NCI-H524 (cell line): Measurements from ENCODE around the gene H1-8.
A peak's percentile ranks its signal among the peaks of the same experiment; 100 is the strongest.
"Not testable (repeated sequence)": the region's sequence is repeated elsewhere in the genome, so short reads cannot be mapped to it uniquely, and the experiment has no call there.

ENCODE experiments used
- DNase-seq, 2 experiments: peaks; one replicate each; lab custom pipeline; 2025; lab: John Stamatoyannopoulos, UW

The H1-8 gene, protein sequence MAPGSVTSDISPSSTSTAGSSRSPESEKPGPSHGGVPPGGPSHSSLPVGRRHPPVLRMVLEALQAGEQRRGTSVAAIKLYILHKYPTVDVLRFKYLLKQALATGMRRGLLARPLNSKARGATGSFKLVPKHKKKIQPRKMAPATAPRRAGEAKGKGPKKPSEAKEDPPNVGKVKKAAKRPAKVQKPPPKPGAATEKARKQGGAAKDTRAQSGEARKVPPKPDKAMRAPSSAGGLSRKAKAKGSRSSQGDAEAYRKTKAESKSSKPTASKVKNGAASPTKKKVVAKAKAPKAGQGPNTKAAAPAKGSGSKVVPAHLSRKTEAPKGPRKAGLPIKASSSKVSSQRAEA

DNA sequence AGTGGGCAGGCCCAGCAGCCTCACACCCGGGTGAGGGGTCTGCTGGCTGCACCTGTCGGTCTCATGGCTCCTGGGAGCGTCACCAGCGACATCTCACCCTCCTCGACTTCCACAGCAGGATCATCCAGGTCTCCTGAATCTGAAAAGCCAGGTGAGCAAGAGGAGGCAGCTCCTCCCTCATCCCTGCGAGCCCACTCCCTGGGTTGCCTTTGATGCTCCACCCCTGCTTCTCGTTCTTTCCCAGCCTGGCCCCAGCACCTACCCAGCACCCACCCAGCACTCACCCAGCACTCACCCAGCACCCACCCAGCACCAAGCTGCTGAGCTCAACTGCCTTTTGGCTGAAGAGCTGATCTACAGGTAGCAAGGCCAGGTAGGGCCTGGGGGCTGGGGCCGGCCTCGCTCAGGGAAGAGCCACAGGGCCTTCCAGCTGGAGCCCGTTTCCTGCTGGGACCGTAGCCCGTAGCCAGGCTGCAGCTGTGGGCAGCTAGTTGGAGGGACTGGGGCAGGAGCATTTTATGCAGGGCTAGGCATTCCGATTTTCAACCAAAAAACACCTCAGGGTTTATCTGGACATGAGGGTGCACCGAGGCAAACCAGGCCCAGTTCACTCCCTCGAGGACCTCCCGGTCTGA is at the start of gene H1-8:
H1-8 (plus strand) TSS at position 20 of the 635 bp plus-strand sequence; CDS start at position 64, 44 bp downstream.
- no peak for DNase-seq

DNA sequence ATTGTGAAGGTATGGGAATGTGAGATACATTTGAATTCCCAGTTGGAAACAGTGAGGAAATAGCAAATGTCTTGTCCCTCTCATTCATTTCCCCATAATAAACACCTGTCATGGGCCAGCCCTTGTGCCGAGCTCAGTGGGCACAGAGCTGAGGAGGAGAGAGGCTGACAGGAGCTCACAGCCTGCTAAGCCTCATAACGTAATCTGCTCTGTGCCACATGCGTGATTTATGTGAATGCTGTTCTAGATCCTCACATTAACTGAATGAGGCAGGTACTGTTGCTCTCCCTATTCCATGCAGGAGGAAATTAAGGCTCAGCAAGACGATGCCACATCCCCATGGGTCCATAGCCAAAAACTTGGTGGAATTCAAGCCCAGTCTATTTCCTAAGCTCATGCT is 49.8 kb upstream of the H1-8 start:
- no peak for DNase-seq

DNA sequence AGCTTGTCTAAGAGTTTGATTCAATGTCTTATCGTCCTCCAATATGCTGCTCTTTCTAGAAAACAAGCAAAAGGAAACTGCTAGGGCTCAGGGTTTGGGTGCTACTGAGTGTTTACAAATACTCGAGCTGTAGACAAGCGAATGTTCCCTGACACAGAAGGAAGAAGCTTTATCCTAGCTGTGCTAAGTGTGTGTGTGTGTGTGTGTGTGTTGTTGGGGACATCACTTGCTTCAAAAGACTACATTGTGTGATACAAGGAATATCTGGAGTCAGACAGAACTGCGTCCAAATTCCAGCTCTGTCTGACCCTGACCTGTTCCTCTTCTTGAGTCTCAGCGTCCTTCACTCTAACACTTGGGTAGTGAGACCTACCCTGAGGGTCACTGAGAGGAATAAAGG is 48.5 kb upstream of the H1-8 start:
- DNase-seq: not testable (repeated sequence)

DNA sequence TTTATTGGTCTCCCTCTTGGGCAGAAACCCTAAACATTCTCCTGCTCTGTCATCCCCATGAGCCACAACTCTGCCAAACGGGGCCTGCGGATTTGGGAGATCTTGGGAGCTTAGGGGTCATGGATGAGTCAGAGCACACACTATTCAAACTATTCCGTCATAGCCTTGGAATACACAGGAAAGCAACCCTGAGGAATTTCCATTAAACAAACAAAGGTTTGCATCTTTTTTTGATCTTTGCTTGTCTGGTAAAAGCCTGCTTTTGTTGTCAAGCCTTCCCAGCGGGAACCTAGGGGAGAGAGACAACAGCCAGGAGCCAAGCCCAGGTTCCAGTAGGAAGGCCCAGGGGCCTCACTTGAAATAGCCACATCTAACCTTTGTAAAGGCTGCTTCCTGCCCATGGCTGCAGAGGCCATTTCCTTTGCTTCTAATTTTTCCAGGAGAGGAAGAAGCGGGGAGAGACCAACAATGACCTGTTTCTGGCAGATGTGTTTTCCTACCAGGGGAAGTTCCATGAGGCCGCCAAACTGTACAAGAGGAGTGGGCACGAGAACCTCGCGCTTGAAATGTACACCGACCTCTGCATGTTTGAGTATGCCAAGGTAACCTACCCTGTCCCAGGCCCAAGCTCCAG is 47.9 kb upstream of the H1-8 start:
- not testable (repeated sequence) for DNase-seq

DNA sequence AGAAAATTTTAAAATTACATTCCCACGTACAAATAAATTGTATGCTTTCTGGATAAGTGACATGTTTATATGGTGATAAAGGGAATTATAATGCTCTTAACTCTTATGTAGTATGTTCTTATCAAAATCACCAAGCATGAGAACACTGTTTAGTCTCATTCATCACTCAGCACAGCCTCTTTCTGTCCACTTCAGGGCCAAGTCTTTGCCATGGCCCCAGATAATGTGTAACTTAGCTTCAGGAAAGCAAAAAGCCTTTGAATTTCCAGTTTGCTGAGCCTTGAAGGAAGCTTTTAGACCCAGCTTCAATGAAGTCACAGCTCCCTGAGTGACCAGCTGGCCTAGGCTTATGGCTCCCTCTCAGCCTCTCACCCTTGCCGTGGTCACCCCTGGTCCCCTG is 45.1 kb upstream of the H1-8 start:
- not testable (repeated sequence) for DNase-seq

DNA sequence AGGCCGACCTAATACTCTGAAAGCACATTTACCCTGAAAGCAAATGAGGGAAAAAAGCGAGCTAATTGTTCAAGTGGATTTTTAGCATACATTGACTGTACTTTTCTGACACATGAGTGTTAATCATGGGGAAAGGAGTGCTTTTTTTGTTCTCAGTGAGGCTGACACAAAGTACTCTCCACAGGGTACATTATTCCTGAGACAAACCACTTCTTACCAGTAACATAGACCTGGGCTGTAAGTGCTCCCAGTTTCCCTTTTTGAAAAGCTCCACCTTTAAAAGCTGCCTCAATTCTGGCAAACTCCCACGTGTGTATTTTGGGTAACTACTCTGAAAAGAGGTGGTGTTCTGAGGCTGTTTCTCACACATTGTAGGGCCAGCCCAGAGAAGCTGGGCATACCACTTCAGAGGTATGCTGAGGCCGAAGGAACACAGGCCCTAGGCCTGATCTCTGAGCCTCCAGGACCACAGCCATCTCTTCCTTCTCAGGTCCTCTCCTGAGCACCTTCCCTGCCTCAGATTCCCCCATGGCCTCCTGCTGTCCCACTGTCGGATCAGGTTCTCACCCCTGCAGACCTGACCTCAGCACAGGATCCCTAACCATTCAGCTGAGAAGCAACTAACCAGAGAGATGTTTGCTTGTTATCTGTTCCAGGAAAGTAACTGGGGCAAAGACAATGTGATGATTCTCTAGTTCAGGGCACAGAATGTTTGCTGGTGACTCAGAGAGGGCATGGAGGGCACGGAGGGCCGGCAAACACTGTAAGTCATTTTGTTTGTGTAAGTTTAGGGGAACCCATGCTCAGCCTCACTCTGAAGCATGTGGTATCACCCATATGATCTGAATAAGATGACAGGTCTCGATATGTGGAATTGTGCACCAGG is 44.1 kb upstream of the H1-8 start:
- not testable (repeated sequence) for DNase-seq

DNA sequence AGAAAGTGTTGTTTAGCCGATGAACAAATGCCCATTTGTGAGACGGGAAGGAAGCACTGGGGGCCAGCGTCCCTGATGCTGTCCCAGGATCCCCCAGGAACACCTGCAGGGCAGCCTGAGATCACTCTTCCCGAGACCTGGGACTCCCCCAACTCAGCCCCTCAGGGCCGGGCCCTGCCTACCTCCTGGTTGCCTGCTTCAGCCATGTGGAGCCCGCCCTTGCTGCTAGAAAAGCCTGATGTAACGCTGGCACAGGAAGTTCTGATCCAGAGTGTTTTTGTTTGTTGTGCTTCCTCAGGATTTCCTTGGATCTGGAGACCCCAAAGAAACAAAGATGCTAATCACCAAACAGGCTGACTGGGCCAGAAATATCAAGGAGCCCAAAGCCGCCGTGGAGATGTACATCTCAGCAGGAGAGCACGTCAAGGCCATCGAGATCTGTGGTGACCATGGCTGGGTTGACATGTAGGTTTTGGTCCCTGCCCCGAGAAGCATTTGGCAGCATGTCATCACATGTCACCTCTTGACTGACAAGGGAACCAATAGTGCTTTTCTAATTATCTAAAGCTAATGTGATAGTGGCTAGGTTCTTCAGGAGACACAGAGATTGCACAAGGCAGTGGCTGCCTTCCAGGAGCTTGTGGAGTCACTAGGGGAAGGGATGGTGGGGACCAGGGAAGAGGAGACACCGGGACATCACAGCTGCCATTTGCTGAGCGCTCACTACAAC is 43.2 kb upstream of the H1-8 start:
- DNase-seq: not testable (repeated sequence)

DNA sequence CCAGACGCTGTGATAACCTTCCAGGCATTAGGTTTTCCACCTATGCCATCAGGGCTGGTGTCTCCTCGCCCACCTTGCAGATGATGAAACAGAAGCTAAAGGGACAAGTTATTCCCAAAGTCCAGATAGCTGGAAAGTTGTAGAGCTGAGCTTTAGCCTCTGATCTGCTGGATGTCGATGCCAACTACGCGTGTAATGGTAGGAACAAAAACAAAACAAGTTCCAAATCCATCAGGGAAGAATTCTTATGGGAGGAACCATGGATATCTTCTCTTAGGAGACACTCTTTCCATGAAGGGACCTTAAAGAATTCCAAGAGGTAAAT is 42.7 kb upstream of the H1-8 start:
- no peak for DNase-seq

DNA sequence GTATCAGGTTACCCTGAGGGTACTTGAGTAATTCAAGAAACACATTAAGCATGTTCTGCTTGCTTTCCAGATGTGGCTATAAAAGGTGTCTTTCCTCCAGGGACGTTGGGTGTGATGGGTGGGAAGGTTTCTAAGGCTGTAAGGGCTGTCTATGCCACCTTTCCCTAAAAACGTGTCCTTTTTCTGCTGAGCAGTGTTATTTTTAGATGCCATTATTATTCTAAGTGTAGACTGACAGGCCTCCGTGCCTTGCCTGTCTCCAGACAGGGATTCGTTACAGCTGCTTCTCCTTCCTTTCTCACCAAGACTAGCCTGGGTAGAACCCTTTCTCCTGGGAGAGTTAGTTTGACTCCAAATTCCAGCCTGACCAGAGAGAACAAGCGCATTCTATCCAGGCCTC is 41.3 kb upstream of the H1-8 start:
- DNase-seq: peak in 1 of 2 experiments; percentile 73

DNA sequence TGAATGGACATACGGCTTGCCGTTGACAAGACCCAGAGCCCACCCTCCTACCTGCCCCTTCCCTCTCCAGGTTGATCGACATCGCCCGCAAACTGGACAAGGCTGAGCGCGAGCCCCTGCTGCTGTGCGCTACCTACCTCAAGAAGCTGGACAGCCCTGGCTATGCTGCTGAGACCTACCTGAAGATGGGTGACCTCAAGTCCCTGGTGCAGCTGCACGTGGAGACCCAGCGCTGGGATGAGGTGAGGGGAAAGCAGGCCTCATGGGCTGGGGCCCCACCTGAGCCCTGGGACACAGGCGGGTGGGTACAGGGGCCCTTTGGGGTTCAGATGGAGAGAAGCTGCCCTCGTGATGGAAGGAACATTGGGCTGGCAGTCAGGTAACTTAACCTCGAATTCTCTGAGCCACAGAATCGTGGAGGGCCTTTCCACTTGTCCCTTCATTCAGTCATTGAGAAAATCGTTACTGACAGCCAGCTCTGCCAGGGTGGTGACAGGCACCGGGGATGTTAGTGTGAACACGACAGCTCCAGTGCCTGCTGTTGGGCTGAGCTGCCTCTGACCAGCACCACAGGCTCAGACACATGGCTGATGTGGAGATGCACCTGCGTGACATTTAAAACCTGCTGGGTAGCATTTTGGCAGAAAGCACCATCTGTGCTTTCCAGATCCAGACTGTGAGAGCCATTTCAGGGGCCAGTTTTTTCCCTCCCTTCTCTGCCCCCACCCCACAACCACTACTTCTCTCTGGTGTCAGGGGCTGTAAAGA is 40.1 kb upstream of the H1-8 start:
- DNase-seq: peak; percentile 94 to 95

DNA sequence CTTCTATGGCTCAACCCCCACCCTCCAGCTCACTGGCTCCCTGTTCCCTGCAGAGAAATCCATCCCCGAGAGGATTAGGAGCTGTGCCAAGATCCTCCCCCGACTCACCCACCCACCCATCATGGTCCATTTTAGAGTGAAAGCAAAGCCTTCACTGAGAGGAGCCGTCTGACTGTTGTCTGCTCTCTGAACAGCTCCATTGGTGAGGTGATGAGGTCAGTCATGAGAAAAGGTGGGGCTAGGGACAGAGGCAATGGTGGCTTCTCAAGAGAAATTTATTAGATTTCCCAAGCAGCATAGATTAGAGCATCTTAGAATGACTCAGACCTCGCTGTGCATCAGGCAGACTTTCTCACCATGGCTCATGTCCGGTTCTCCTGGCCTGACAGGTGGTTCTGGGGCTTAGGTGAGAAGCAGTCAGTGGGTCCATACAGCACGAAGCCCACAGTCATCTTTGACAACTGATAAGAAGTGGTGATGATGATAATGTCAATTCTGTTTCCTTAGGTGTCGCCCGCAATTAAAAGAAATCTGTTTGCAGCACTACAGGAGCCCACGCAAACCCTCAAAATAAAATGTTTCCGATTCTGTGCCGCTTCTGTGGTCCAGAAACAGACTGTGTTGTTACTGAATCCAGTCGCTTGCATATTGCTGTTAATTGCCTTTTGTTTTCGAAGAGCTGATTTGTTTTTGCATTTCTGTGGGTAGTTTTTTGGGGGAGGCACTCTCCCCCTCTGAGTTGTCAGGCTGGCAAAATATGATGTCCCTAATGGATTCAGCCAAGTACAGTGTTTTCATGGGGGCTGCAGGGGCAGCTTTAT is 39.3 kb upstream of the H1-8 start:
- peak; percentile 94 to 95 for DNase-seq

DNA sequence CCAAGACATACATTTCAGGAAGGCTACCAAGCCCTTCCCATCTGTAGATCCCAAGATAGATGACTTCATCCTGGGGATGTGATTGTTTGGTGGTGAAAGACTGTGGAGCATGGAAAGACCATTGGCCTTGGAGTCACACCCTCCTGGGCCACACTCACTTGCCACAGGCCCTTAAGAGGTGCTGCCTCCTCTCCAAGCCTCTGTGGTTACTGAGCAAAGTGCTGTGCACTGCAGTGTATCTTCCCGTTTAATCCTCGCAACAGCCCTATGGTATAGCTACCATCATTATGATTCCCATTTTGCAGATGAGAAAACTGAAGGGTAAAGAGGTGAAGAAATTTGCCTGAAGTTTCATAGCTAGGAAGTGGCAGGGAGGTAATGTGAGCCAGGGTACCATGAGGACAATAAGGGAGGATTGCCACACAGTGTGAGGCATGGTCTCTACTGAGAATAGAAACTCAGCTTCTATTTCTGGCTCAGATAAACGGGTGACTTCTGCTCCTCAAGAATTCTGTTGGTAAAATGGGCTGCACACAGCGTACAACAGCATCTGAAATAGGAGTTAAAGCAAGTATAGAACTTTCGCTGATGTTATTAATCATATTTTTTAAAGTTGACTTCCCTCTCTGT is 38.4 kb upstream of the H1-8 start:
- no peak for DNase-seq

DNA sequence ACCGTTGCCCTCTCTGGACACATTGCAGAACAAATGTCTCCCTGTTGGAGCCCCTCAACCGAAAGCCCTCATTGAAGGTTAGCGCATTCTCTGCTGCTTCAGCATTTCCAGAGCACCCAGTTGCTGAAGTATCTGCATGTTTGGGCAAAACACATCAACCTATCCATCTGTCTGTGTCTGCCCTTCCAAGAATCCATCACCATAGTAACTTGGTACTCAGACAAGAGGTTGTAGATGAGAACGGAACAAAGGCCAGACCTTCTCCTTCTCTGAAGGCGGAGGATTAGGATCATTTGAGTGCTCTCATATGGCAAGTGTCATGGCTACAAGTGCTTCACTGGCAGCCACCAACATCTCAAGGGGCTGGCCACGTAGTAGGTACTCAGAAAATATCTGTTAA is 37.6 kb upstream of the H1-8 start:
- peak; percentile 94 to 98 for DNase-seq

DNA sequence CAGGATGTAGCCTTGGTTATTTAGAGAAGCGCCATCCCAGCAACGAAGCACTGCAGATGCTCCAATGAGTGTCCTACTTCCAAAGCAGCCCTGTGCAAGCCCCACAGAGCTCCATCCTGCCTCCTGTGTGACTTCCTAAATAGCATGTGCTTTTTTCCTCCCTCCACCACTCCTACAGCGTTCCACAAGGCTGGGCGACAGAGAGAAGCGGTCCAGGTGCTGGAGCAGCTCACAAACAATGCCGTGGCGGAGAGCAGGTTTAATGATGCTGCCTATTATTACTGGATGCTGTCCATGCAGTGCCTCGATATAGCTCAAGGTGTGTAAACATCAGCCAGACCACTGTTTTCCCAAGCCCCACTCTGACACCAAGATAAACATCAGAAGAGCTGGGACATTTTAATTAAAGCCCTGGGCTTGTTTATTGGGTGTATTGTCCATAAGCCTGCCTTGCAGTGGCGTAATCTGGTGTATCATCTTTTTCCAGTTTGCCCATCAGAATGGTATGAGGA is 36.7 kb upstream of the H1-8 start:
- DNase-seq: no peak

DNA sequence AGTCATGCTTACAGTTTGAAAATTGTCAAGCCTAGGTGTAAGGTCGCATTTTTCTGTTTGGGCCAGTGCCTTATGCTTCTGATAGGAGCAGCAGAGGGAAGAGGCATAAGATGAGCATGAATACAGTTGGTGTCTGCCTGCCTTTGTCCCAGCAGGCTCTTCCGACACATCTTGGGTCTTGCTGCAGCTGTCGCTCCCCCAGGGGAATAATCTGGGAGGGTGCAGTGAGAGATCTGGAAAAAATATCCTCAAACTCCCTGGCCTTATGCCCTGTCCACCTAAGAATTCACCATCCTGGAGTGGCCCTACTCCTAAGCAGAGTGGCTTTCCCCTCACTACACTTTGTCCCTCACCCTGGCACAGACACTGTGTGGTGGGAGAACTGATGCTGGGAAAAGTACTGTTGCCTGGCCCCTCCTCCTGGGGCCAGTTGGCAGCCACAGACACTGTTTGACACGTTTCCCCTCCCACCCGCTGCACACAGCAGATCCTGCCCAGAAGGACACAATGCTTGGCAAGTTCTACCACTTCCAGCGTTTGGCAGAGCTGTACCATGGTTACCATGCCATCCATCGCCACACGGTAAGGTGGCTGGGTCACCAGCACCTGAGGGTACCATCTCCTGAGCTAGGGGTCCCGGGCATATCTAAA is 35.7 kb upstream of the H1-8 start:
- DNase-seq: peak in 1 of 2 experiments; percentile 61

DNA sequence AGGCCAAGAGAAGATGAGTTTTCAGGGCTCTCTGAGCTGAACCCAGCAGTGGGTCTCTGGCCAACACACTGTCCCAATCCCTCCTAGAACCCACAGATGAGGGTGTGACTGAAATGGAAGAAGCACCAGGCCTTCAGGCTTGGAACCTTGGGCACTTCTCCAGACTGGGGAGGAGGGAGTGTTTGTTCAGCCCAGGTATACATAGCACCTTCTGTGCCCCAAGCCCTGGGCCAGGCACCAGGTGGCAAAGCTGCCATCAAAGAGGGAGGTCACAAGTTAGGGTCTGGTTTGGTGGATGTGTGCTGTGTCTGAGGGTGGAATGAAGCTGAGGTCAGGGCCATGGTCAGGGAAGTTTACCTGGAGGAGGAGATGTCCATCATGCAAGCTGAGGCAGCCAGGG is 30.4 kb upstream of the H1-8 start:
- DNase-seq: no peak

DNA sequence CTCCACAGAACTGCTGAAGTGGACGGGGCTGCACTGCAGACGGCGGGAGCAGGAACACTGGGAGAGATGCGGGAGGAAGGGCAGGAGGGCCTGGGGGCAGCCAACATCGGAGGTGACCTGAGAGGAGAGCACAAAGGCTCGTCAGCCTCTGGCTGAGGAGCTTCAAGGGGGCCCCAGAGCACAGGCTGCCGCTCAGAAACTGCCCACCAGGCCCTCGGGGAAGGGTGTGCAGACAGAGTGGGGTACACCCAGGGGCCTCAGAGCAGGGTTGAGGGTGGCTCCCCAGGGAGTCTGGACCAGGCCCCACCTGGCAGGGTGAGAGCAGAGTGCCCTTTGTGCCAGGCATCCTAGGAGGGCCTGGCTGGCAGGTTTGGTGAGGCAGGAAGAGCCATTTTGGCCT is 29.3 kb upstream of the H1-8 start:
- DNase-seq: no peak

DNA sequence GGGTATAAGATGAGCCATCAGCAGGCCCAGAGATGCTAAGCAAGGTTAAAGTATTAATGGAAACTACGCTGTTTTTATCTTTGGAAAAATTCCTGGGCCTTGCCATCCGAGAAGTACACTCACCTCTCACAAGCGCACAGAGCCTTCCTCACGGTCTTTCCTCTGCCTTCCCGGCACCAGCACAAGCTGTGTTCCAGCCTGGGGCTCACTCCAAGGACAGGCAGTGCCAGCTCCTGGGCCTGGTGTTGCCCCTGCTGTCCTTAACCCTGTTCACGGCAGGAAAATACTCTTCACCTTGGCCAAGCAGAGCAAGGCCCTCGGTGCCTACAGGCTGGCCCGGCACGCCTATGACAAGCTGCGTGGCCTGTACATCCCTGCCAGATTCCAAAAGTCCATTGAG is 28.9 kb upstream of the H1-8 start:
- DNase-seq: no peak

DNA sequence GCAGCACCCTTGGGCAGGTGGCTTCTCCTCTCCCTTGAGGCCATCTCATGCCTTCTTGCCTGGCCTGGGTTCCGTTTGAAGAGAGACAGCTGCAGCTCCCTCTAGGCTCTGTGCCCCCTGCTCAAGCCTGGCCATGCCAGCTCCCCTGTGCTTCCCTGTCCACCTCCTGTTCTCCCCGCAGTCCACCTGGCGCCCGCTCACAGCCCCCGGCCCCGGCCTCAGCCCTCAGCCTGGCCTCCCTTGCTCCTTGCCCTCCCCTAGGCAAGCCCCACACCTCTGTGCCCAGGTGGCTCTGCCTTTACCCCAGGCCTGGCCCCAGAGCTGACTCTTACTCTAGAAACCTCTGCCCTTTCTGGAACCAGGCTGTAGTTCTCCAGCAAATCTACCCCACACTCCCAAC is 28.4 kb upstream of the H1-8 start:
- DNase-seq: no peak
